Keratinocyte (primary cell): ENCODE results near the gene DDR2. TPM values are rescaled to one million over a fixed set of nuclear protein-coding genes. Genes with fewer than 3 reads are reported as not detected.

Source experiments
- DNase-seq: peaks from one replicate; pipeline ENCODE4 v3.0.0-alpha.2; 2011; ENCODE audit warnings: low read depth, missing footprints, low spot score
- FAIRE-seq: peaks from 2 replicates; lab custom pipeline; 2011; peaks lifted over from hg19 to GRCh38; lab: Jason Lieb, UNC
- H2AFZ ChIP-seq: 2 replicates; pipeline ENCODE4 v1.6.0; 2012; ENCODE audit warnings: low read length, control low read depth, inconsistent platforms; ENCODE audit not compliant: control insufficient read depth
- H3K27ac ChIP-seq: 2 replicates; pipeline ENCODE4 v1.5.1; 2011; ENCODE audit warnings: low read length; ENCODE audit not compliant: control insufficient read depth, insufficient read depth
- H3K27me3 ChIP-seq: 3 replicates; pipeline ENCODE4 v1.6.0; 2011; ENCODE audit warnings: low read length; ENCODE audit not compliant: control insufficient read depth, insufficient read depth; ENCODE audit errors: extremely low read depth
- H3K36me3 ChIP-seq, 2 experiments: 2 replicates in 1 of 2; 3 replicates in 1 of 2; pipeline ENCODE4 v1.5.1; 2011; ENCODE audit warnings: low read length in 2 of 2, mild to moderate bottlenecking in 1 of 2; ENCODE audit not compliant: control insufficient read depth in 2 of 2, insufficient read depth in 2 of 2; ENCODE audit errors: extremely low read depth in 1 of 2
- H3K4me1 ChIP-seq: 3 replicates; pipeline ENCODE4 v1.5.1; 2011; ENCODE audit warnings: low read length; ENCODE audit not compliant: control insufficient read depth, insufficient read depth; ENCODE audit errors: extremely low read depth
- H3K4me2 ChIP-seq: 3 replicates; pipeline ENCODE4 v1.6.0; 2011; ENCODE audit warnings: low read depth, low read length; ENCODE audit not compliant: control insufficient read depth, insufficient read depth; ENCODE audit errors: extremely low read depth
- H3K4me3 ChIP-seq, 3 experiments: fragments of 200-600 bp in 1 of 3; sonication (generic) in 1 of 3; 2 replicates in 2 of 3; 3 replicates in 1 of 3; pipeline ENCODE4 v1.5.1; 2011 to 2016; ENCODE audit warnings: low read length in 3 of 3, mild to moderate bottlenecking in 3 of 3, control low read depth in 2 of 3, inconsistent platforms in 1 of 3, low read depth in 1 of 3, mixed read lengths in 1 of 3, mixed run types in 1 of 3, moderate library complexity in 1 of 3; ENCODE audit not compliant: control insufficient read depth in 2 of 3, insufficient read depth in 2 of 3; ENCODE audit errors: extremely low read depth in 1 of 3
- H3K79me2 ChIP-seq: 2 replicates; pipeline ENCODE4 v1.6.0; 2012; ENCODE audit warnings: low read length; ENCODE audit not compliant: control insufficient read depth, insufficient read depth
- H3K9ac ChIP-seq: 3 replicates; pipeline ENCODE4 v1.6.0; 2011; ENCODE audit warnings: low read length; ENCODE audit not compliant: control insufficient read depth, insufficient read depth; ENCODE audit errors: extremely low read depth
- H3K9me1 ChIP-seq: 3 replicates; pipeline ENCODE4 v1.6.0; 2011; ENCODE audit warnings: low read length; ENCODE audit not compliant: control insufficient read depth, insufficient read depth; ENCODE audit errors: extremely low read depth
- H3K9me3 ChIP-seq: 2 replicates; pipeline ENCODE4 v1.5.1; 2012; ENCODE audit warnings: low read depth, low read length; ENCODE audit not compliant: control insufficient read depth
- H4K20me1 ChIP-seq: 3 replicates; pipeline ENCODE4 v1.6.0; 2011; ENCODE audit warnings: low read length; ENCODE audit not compliant: control insufficient read depth, insufficient read depth; ENCODE audit errors: extremely low read depth
- CTCF ChIP-seq, 3 experiments: IDR thresholded peaks in 1 of 3; conservative IDR thresholded peaks in 1 of 3; optimal IDR thresholded peaks in 1 of 3; 2 replicates in 2 of 3; 3 replicates in 1 of 3; pipeline versions ENCODE3 to v1.5.1; 2011; ENCODE audit warnings: low read length in 3 of 3, mild to moderate bottlenecking in 3 of 3, moderate library complexity in 2 of 3, control low read depth in 1 of 3, inconsistent platforms in 1 of 3; ENCODE audit not compliant: insufficient read depth in 2 of 3; ENCODE audit errors: extremely low read depth in 1 of 3
- EZH2 ChIP-seq: IDR thresholded peaks from one replicate; pipeline ENCODE4 v1.6.1; 2012; ENCODE audit warnings: inconsistent platforms, mild to moderate bottlenecking, low read length, moderate library complexity
- dilution Hi-C: fragments of 300-500 bp; cut with MboI; formaldehyde crosslinking; loops from one replicate; pipeline ENCODE4 v1.7.0; 2020; ENCODE audit warnings: low sequenced_read_pairs; ENCODE audit not compliant: extremely low pct_ligation_motif_present
- polyA plus RNA-seq, 5 experiments: library from polyadenylated mRNA; depleted of rRNA in 3 of 5; stranded (reverse) in 3 of 5; stranded (forward) in 1 of 5; unstranded in 1 of 5; fragments of >200 nt; gene quantifications; 1 replicate in 1 of 5; 2 replicates in 3 of 5; 3 replicates in 1 of 5; pipeline versions ENCODE4 v1.2.1 to v1.2.3, GENCODE V29; 2011 to 2012; ENCODE audit warnings: missing spikeins in 2 of 5, low read depth in 1 of 5, low replicate concordance in 1 of 5

The DDR2 gene
- polyA plus RNA-seq, 1 donor (not counting 4 experiments of a cell fraction or from before 2014, with no cell fraction given), result 0.39 TPM

GRCh38 chr1:162772571-162773154 lies 140.4 kb downstream of the DDR2 start:
- H3K36me3 ChIP-seq, result no peaks in the 10 kb centered on the region
- no peak for TF ChIP-seq EZH2
- TF ChIP-seq CTCF (optimal IDR thresholded peaks at IDR 0.05 in 1 of 3, IDR thresholded peaks at IDR 0.05 in 1 of 3, conservative IDR thresholded peaks at IDR 0.05 in 1 of 3; ENCODE audit: extremely low read depth in 1 of 3, insufficient read depth in 2 of 3, low read length in 3 of 3), result no peak
- H3K27me3 ChIP-seq, result no peaks in the 10 kb centered on the region
- H3K27ac ChIP-seq, result no peak overlapping the region
- no peak for DNase-seq
- no peaks in the 10 kb centered on the region for H3K79me2 ChIP-seq
- H3K4me1 ChIP-seq, result no peaks in the 10 kb centered on the region
- FAIRE-seq, result no peak
- no peaks in the 10 kb centered on the region for H3K9me3 ChIP-seq
- no peak overlapping the region for H2AFZ ChIP-seq
- no peaks in the 10 kb centered on the region for H4K20me1 ChIP-seq
- H3K9ac ChIP-seq, result no peak overlapping the region
- dilution Hi-C loops, result no loop called here
- H3K9me1 ChIP-seq, result no peaks in the 10 kb centered on the region
- H3K4me2 ChIP-seq, result no peak overlapping the region
- no peak overlapping the region for H3K4me3 ChIP-seq

- no peaks in the 10 kb centered on the region for H3K27me3 ChIP-seq
- no peaks in the 10 kb centered on the region for H3K79me2 ChIP-seq
- H3K4me1 ChIP-seq, result no peaks in the 10 kb centered on the region
- no peak overlapping the region for H3K9ac ChIP-seq
- H3K27ac ChIP-seq, result no peak overlapping the region
- no peak overlapping the region for H3K4me2 ChIP-seq
- DNase-seq (no peak), FAIRE-seq (no peak)
- dilution Hi-C loops, result no loop called here
- H3K36me3 ChIP-seq, result no peaks in the 10 kb centered on the region
- H3K9me3 ChIP-seq, result no peaks in the 10 kb centered on the region
- TF ChIP-seq EZH2 (no peak), CTCF (optimal IDR thresholded peaks at IDR 0.05 in 1 of 3, IDR thresholded peaks at IDR 0.05 in 1 of 3, conservative IDR thresholded peaks at IDR 0.05 in 1 of 3; ENCODE audit: extremely low read depth in 1 of 3, insufficient read depth in 2 of 3, low read length in 3 of 3) (no peak)
- H3K9me1 ChIP-seq, result no peaks in the 10 kb centered on the region
- H3K4me3 ChIP-seq, result no peak overlapping the region
- no peaks in the 10 kb centered on the region for H4K20me1 ChIP-seq
- no peak overlapping the region for H2AFZ ChIP-seq
Measured at GRCh38 chr1:162774007-162774406, 141.7 kb downstream of the DDR2 start.
